ENCODE measurements around the gene GPR139.

GPR139 gene

GRCh38 chr16:20073203-20074098 is at the start of gene GPR139:
TSS of gene GPR139 (minus strand) at chr16:20073890. CDS start at chr16:20073616, 274 bp downstream.
- no peak for DNase-seq (ENCODE audit: low spot score)

GRCh38 chr16:20122011-20122410 is 48.3 kb upstream of the GPR139 start:
- DNase-seq (ENCODE audit: low spot score), result no peak

- DNase-seq (ENCODE audit: low spot score), result no peak
Measured at GRCh38 chr16:20114356-20114755, 40.7 kb upstream of the GPR139 start.

- DNase-seq (ENCODE audit: low spot score), result no peak
Measured at GRCh38 chr16:20111143-20111542, 37.5 kb upstream of the GPR139 start.

- no peak for DNase-seq (ENCODE audit: low spot score)
Measured at GRCh38 chr16:20107083-20107482, 33.4 kb upstream of the GPR139 start.

- DNase-seq (ENCODE audit: low spot score), result no peak
Measured at GRCh38 chr16:20104563-20105183, 31.0 kb upstream of the GPR139 start.

GRCh38 chr16:20102521-20102920 is 28.8 kb upstream of the GPR139 start:
- no peak for DNase-seq (ENCODE audit: low spot score)

GRCh38 chr16:20102021-20102420 is 28.3 kb upstream of the GPR139 start:
- no peak for DNase-seq (ENCODE audit: low spot score)

GRCh38 chr16:20099375-20099774 is 25.7 kb upstream of the GPR139 start:
- no peak for DNase-seq (ENCODE audit: low spot score)

- no peak for DNase-seq (ENCODE audit: low spot score)
Measured at GRCh38 chr16:20094157-20094556, 20.5 kb upstream of the GPR139 start.

GRCh38 chr16:20089246-20089965 is 15.7 kb upstream of the GPR139 start:
- no peak for DNase-seq (ENCODE audit: low spot score)

GRCh38 chr16:20084624-20085226 is 11.0 kb upstream of the GPR139 start:
- no peak for DNase-seq (ENCODE audit: low spot score)

GRCh38 chr16:20079106-20079505 is 5.4 kb upstream of the GPR139 start:
- DNase-seq (ENCODE audit: low spot score), result no peak

GRCh38 chr16:20075243-20075642 is 1.6 kb upstream of the GPR139 start:
- no peak for DNase-seq (ENCODE audit: low spot score)

- no peak for DNase-seq (ENCODE audit: low spot score)
Measured at GRCh38 chr16:20074099-20074991, 655 bp upstream of the GPR139 start.

- DNase-seq (ENCODE audit: low spot score), result no peak
Measured at GRCh38 chr16:20072874-20073202, 852 bp downstream of the GPR139 start.

GRCh38 chr16:20072146-20072873 is 1.4 kb downstream of the GPR139 start:
- no peak for DNase-seq (ENCODE audit: low spot score)

- no peak for DNase-seq (ENCODE audit: low spot score)
Measured at GRCh38 chr16:20064931-20065330, 8.8 kb downstream of the GPR139 start.

- no peak for DNase-seq (ENCODE audit: low spot score)
Measured at GRCh38 chr16:20064520-20064919, 9.2 kb downstream of the GPR139 start.

- no peak for DNase-seq (ENCODE audit: low spot score)
Measured at GRCh38 chr16:20061132-20061531, 12.6 kb downstream of the GPR139 start.

GRCh38 chr16:20056436-20056835 is 17.3 kb downstream of the GPR139 start:
- DNase-seq (ENCODE audit: low spot score), result no peak

Data from AG08396 (cell line).